ENCODE measurements around the gene TBX10. TPM values are rescaled to one million over a fixed set of nuclear protein-coding genes. Genes with fewer than 3 reads are reported as not detected.

The TBX10 gene
- total RNA-seq, 1 donor from 2014 or later = not detected

GRCh38 chr11:67642173-67643120 is 2.9 kb upstream of the TBX10 start:
- no peaks in the 10 kb centered on the region for H3K4me1 Mint-ChIP-seq (ENCODE audit: low read depth)
- no peak overlapping the region for H3K4me3 Mint-ChIP-seq (ENCODE audit: unreplicated experiment)
- no peaks in the 10 kb centered on the region for H3K36me3 Mint-ChIP-seq (ENCODE audit: low read depth)
- H3K27ac Mint-ChIP-seq (ENCODE audit: unreplicated experiment) = no peak overlapping the region
- no peak for TF ChIP-seq CTCF (IDR thresholded peaks at IDR 0.05)
- DNase-seq (ENCODE audit: low spot score) = no peak
- peaks cover 3% of the 10 kb centered on the region for H3K9me3 Mint-ChIP-seq (ENCODE audit: low read depth)
- peaks cover 18% of the 10 kb centered on the region for H3K27me3 Mint-ChIP-seq (ENCODE audit: low read depth)

GRCh38 chr11:67641338-67642172 is 2.0 kb upstream of the TBX10 start:
- no peak for TF ChIP-seq CTCF (IDR thresholded peaks at IDR 0.05)
- Mint-ChIP-seq H3K4me1 (ENCODE audit: low read depth) (no peaks in the 10 kb centered on the region), H3K27me3 (ENCODE audit: low read depth) (peaks cover 18% of the 10 kb centered on the region), H3K4me3 (ENCODE audit: unreplicated experiment) (no peak overlapping the region), H3K9me3 (ENCODE audit: low read depth) (peaks cover 3% of the 10 kb centered on the region), H3K36me3 (ENCODE audit: low read depth) (no peaks in the 10 kb centered on the region), H3K27ac (ENCODE audit: unreplicated experiment) (no peak overlapping the region)
- DNase-seq (ENCODE audit: low spot score) = no peak

GRCh38 chr11:67640758-67641337 is 1.3 kb upstream of the TBX10 start:
- Mint-ChIP-seq H3K9me3 (ENCODE audit: low read depth) (peaks cover 3% of the 10 kb centered on the region), H3K27me3 (ENCODE audit: low read depth) (peaks cover 15% of the 10 kb centered on the region), H3K4me3 (ENCODE audit: unreplicated experiment) (no peak overlapping the region), H3K27ac (ENCODE audit: unreplicated experiment) (no peak overlapping the region), H3K4me1 (ENCODE audit: low read depth) (no peaks in the 10 kb centered on the region), H3K36me3 (ENCODE audit: low read depth) (no peaks in the 10 kb centered on the region)
- no peak for TF ChIP-seq CTCF (IDR thresholded peaks at IDR 0.05)
- no peak for DNase-seq (ENCODE audit: low spot score)

- TF ChIP-seq CTCF (IDR thresholded peaks at IDR 0.05) = peak; percentile 83
- H3K4me1 Mint-ChIP-seq (ENCODE audit: low read depth) = no peaks in the 10 kb centered on the region
- H3K4me3 Mint-ChIP-seq (ENCODE audit: unreplicated experiment) = no peak overlapping the region
- peaks cover 15% of the 10 kb centered on the region for H3K27me3 Mint-ChIP-seq (ENCODE audit: low read depth)
- H3K27ac Mint-ChIP-seq (ENCODE audit: unreplicated experiment) = no peak overlapping the region
- DNase-seq (ENCODE audit: low spot score) = peak; percentile 87
- peaks cover 3% of the 10 kb centered on the region for H3K9me3 Mint-ChIP-seq (ENCODE audit: low read depth)
- H3K36me3 Mint-ChIP-seq (ENCODE audit: low read depth) = no peaks in the 10 kb centered on the region
Measured at GRCh38 chr11:67640021-67640757, 626 bp upstream of the TBX10 start.
